Osteocyte (in vitro differentiated cells): ENCODE results near the gene HBA1. TPM values are rescaled to one million over a fixed set of nuclear protein-coding genes. Genes with fewer than 3 reads are reported as not detected.

Source experiments
- DNase-seq: peaks from one replicate; pipeline ENCODE4 v3.0.0; 2021; ENCODE audit warnings: mixed read lengths; ENCODE audit not compliant: unreplicated experiment; ENCODE audit errors: extremely low spot score
- H3K27ac Mint-ChIP-seq: one replicate; pipeline ENCODE4 v1.8.0; 2021; ENCODE audit warnings: mild to moderate bottlenecking, mixed read lengths; ENCODE audit not compliant: unreplicated experiment
- H3K27me3 Mint-ChIP-seq: one replicate; pipeline ENCODE4 v1.8.0; 2021; ENCODE audit warnings: mixed read lengths; ENCODE audit not compliant: unreplicated experiment
- H3K36me3 Mint-ChIP-seq: one replicate; pipeline ENCODE4 v1.8.0; 2021; ENCODE audit warnings: mixed read lengths; ENCODE audit not compliant: unreplicated experiment
- H3K4me1 Mint-ChIP-seq: one replicate; pipeline ENCODE4 v1.8.0; 2021; ENCODE audit warnings: mixed read lengths; ENCODE audit not compliant: unreplicated experiment
- H3K4me3 Mint-ChIP-seq: one replicate; pipeline ENCODE4 v1.8.0; 2021; ENCODE audit warnings: mild to moderate bottlenecking, moderate library complexity, mixed read lengths; ENCODE audit not compliant: unreplicated experiment
- H3K9me3 Mint-ChIP-seq: one replicate; pipeline ENCODE4 v1.8.0; 2021; ENCODE audit warnings: mixed read lengths; ENCODE audit not compliant: unreplicated experiment
- CTCF ChIP-seq: fragments of 200-600 bp; sonication (generic); IDR thresholded peaks from 2 replicates; pipeline ENCODE4 v1.5.0; 2021; ENCODE audit warnings: antibody characterized with exemption, mild to moderate bottlenecking, moderate library complexity
- total RNA-seq: library from RNA; stranded (reverse); gene quantifications from 2 replicates; pipeline ENCODE4 v1.2.1, GENCODE V29; 2021

Gene HBA1
- total RNA-seq, 1 donor from 2014 or later, result not detected

DNA sequence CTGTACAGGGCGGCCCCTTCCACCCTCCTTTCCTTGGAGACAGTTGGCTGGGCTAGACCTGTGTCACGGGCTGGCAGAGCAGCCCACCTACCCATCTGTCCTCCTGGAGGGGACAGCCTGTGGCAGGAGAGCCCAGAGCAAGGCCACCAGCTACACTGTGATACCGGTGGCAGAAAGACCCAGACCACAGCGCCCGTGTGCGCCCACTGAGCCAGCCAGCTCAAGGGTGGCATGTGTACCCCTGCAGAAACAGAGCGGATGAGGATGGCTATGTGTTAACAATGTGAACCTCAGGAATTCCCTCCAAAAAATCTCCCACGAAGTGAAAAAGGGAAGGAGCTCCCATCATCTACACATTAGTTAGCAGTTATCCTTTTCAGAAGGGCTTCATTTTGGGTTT, 10.8 kb downstream of the HBA1 start:
- H3K4me1 Mint-ChIP-seq, result peaks cover 5% of the 10 kb centered on the region
- H3K9me3 Mint-ChIP-seq, result no peaks in the 10 kb centered on the region
- no peak for DNase-seq
- peaks cover 38% of the 10 kb centered on the region for H3K36me3 Mint-ChIP-seq
- no peaks in the 10 kb centered on the region for H3K27me3 Mint-ChIP-seq
- H3K27ac Mint-ChIP-seq, result no peak overlapping the region
- no peak overlapping the region for H3K4me3 Mint-ChIP-seq
- no peak for TF ChIP-seq CTCF

DNA sequence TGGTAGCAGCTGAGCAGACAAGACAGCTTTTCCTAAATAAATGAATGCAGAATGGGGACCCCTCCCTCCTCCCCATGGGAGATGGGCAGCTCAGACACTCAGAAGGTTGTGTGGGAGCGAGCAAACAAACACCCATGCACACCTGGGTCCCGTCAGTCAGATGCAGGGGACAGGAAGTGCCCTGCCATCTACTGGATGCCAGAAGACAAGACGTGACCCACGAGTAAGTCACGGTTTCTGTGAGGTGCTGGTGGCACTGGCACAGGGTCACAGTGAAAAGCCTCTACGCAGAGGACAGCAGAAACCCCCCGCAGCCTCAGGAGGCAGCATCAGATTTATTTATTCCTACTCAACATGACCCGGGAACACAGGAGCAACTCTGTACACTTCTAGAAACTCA, 12.2 kb downstream of the HBA1 start:
- no peak overlapping the region for H3K27ac Mint-ChIP-seq
- TF ChIP-seq CTCF, result peak; percentile 16
- no peaks in the 10 kb centered on the region for H3K9me3 Mint-ChIP-seq
- DNase-seq, result no peak
- no peaks in the 10 kb centered on the region for H3K27me3 Mint-ChIP-seq
- no peak overlapping the region for H3K4me3 Mint-ChIP-seq
- peaks cover 5% of the 10 kb centered on the region for H3K4me1 Mint-ChIP-seq
- peaks cover 45% of the 10 kb centered on the region for H3K36me3 Mint-ChIP-seq

GRCh38 chr16:189604-190186, 13.2 kb downstream of the HBA1 start:
- no peaks in the 10 kb centered on the region for H3K9me3 Mint-ChIP-seq
- no peak overlapping the region for H3K4me3 Mint-ChIP-seq
- H3K4me1 Mint-ChIP-seq, result peaks cover 5% of the 10 kb centered on the region
- H3K27ac Mint-ChIP-seq, result no peak overlapping the region
- no peaks in the 10 kb centered on the region for H3K27me3 Mint-ChIP-seq
- DNase-seq, result no peak
- TF ChIP-seq CTCF, result no peak
- H3K36me3 Mint-ChIP-seq, result peaks cover 47% of the 10 kb centered on the region

DNA sequence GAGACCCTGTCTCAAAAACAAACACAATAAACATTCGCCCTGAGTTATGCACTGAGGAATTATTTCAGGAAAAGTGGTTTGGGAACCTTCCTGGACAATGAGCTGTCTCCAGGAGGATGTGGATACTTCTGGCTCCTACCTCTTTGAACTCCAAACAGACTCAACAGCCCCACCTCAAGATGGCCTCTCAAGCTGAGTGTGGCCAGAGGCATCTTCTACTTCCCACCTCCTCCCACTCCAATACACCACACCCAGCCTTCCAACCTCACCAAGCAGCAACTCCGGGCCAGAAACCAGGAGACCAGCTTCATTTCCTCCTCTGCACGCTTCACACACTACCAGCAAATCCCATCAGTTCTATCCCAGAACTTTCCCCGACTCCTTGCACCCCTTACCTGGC, 15.4 kb downstream of the HBA1 start:
- TF ChIP-seq CTCF, result no peak
- peaks cover 5% of the 10 kb centered on the region for H3K4me1 Mint-ChIP-seq
- no peaks in the 10 kb centered on the region for H3K9me3 Mint-ChIP-seq
- no peak overlapping the region for H3K4me3 Mint-ChIP-seq
- H3K27ac Mint-ChIP-seq, result no peak overlapping the region
- H3K27me3 Mint-ChIP-seq, result no peaks in the 10 kb centered on the region
- DNase-seq, result no peak
- H3K36me3 Mint-ChIP-seq, result peaks cover 48% of the 10 kb centered on the region

- peaks cover 46% of the 10 kb centered on the region for H3K36me3 Mint-ChIP-seq
- H3K27ac Mint-ChIP-seq, result no peak overlapping the region
- no peak overlapping the region for H3K4me3 Mint-ChIP-seq
- TF ChIP-seq CTCF, result no peak
- no peak for DNase-seq
- no peaks in the 10 kb centered on the region for H3K9me3 Mint-ChIP-seq
- H3K4me1 Mint-ChIP-seq, result peaks cover 5% of the 10 kb centered on the region
- no peaks in the 10 kb centered on the region for H3K27me3 Mint-ChIP-seq
Observed at GRCh38 chr16:192686-193085, 16.2 kb downstream of the HBA1 start.
